Parathyroid adenoma (tissue), 2 donors: Measurements from ENCODE around the gene PTPRJ.

Source experiments
- H2AFZ ChIP-seq: fragments of 300-600 bp; sonication (generic); one replicate; pipeline ENCODE4 v1.7.0; 2017; ENCODE audit warnings: antibody characterized with exemption, mild to moderate bottlenecking
- H3K27ac ChIP-seq: fragments of 300-600 bp; sonication (generic); one replicate; pipeline ENCODE4 v1.7.0; 2017
- H3K27me3 ChIP-seq: fragments of 300-600 bp; sonication (generic); one replicate; pipeline ENCODE4 v1.7.0; 2017; ENCODE audit warnings: low read length; ENCODE audit not compliant: control insufficient read depth, insufficient read depth
- H3K36me3 ChIP-seq: fragments of 300-600 bp; sonication (generic); one replicate; pipeline ENCODE4 v1.7.0; 2017; ENCODE audit warnings: low read length; ENCODE audit not compliant: control insufficient read depth, insufficient read depth
- H3K4me1 ChIP-seq: fragments of 300-600 bp; sonication (generic); one replicate; pipeline ENCODE4 v1.7.0; 2017; ENCODE audit warnings: control low read depth
- H3K4me2 ChIP-seq: fragments of 300-600 bp; sonication (generic); one replicate; pipeline ENCODE4 v1.7.0; 2017; ENCODE audit warnings: low read length
- H3K4me3 ChIP-seq: fragments of 300-600 bp; sonication (generic); one replicate; pipeline ENCODE4 v1.7.0; 2017; ENCODE audit warnings: low read depth, low read length
- H3K79me2 ChIP-seq: fragments of 300-600 bp; sonication (generic); one replicate; pipeline ENCODE4 v1.7.0; 2017; ENCODE audit warnings: control low read depth
- H3K9ac ChIP-seq: fragments of 300-600 bp; sonication (generic); one replicate; pipeline ENCODE4 v1.7.0; 2017; ENCODE audit warnings: mild to moderate bottlenecking
- H3K9me3 ChIP-seq: fragments of 300-600 bp; sonication (generic); one replicate; pipeline ENCODE4 v1.7.0; 2017; ENCODE audit warnings: low read length; ENCODE audit not compliant: control insufficient read depth
- TF ChIP-seq, protein P1 (sequence below): fragments of 300-600 bp; sonication (generic); IDR thresholded peaks from one replicate; pipeline ENCODE4 v1.7.0; 2017; ENCODE audit warnings: antibody characterized with exemption, mild to moderate bottlenecking
- donor health status: primary hyperparathyroidism.

PTPRJ gene

GRCh38 chr11:48029681-48030290 lies 49.4 kb downstream of the PTPRJ start:
- no peaks in the 10 kb centered on the region for H3K79me2 ChIP-seq
- H2AFZ ChIP-seq, result no peak overlapping the region
- H3K36me3 ChIP-seq, result no peaks in the 10 kb centered on the region
- TF ChIP-seq, protein P1, sequence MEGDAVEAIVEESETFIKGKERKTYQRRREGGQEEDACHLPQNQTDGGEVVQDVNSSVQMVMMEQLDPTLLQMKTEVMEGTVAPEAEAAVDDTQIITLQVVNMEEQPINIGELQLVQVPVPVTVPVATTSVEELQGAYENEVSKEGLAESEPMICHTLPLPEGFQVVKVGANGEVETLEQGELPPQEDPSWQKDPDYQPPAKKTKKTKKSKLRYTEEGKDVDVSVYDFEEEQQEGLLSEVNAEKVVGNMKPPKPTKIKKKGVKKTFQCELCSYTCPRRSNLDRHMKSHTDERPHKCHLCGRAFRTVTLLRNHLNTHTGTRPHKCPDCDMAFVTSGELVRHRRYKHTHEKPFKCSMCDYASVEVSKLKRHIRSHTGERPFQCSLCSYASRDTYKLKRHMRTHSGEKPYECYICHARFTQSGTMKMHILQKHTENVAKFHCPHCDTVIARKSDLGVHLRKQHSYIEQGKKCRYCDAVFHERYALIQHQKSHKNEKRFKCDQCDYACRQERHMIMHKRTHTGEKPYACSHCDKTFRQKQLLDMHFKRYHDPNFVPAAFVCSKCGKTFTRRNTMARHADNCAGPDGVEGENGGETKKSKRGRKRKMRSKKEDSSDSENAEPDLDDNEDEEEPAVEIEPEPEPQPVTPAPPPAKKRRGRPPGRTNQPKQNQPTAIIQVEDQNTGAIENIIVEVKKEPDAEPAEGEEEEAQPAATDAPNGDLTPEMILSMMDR, result no peak
- no peaks in the 10 kb centered on the region for H3K4me1 ChIP-seq
- H3K4me2 ChIP-seq, result no peak overlapping the region
- H3K4me3 ChIP-seq, result no peak overlapping the region
- no peak overlapping the region for H3K9ac ChIP-seq
- no peaks in the 10 kb centered on the region for H3K27me3 ChIP-seq
- H3K27ac ChIP-seq, result no peak overlapping the region
- no peaks in the 10 kb centered on the region for H3K9me3 ChIP-seq

DNA sequence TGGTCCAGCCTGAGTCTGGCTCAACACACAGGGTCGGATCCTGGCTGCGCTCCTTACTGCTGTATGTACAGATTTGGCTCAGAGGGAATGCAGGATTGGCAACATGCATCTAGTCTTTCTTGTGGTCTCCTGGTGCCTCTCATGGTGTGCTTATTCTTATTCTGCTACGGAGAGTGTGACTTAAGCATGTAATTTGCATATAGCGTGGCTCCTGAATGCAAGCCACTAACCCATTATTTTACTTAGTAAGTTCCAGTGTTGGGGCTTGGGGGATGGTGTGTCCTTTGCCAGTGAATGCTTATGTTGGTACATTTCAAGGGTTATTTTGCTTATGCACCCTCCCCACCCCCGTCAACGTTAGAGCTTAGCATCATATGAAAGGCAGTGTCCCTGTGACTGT lies 51.2 kb downstream of the PTPRJ start:
- no peaks in the 10 kb centered on the region for H3K9me3 ChIP-seq
- no peak overlapping the region for H3K4me2 ChIP-seq
- no peaks in the 10 kb centered on the region for H3K36me3 ChIP-seq
- H3K79me2 ChIP-seq, result no peaks in the 10 kb centered on the region
- no peak overlapping the region for H3K27ac ChIP-seq
- no peak overlapping the region for H2AFZ ChIP-seq
- no peaks in the 10 kb centered on the region for H3K4me1 ChIP-seq
- no peak overlapping the region for H3K4me3 ChIP-seq
- TF ChIP-seq, protein P1, result no peak
- no peak overlapping the region for H3K9ac ChIP-seq
- H3K27me3 ChIP-seq, result no peaks in the 10 kb centered on the region

- Histone ChIP-seq H3K4me2 (no peak overlapping the region), H3K36me3 (no peaks in the 10 kb centered on the region), H3K27ac (no peak overlapping the region), H3K9ac (no peak overlapping the region), H2AFZ (no peak overlapping the region), H3K27me3 (no peaks in the 10 kb centered on the region), H3K4me1 (no peaks in the 10 kb centered on the region), H3K9me3 (no peaks in the 10 kb centered on the region), H3K4me3 (no peak overlapping the region), H3K79me2 (no peaks in the 10 kb centered on the region)
- TF ChIP-seq, protein P1, result no peak
These were observed 52.4 kb downstream of the PTPRJ start for GRCh38 chr11:48032721-48033120.

DNA sequence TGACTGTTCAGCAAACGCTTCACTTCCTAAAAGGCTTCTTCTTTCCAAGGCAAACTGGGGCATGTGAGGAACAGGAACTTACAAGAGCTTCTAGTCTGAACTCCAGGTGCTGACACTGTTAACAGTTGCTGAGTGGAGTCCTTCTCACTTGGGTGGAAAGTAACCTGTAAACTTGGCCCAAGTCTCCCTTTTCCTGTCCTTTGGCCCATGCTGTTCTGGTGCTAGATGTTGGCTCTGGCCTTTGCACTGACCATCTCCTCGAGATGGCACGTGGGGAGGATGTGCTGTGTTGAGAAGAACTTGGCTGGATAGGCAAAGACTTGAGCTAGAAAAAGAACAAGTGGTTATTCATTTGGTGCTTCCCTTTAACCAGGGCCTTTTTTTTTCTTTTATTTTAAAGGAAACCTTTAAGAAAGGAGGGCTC lies 53.6 kb downstream of the PTPRJ start:
- Histone ChIP-seq H3K36me3 (no peaks in the 10 kb centered on the region), H3K79me2 (no peaks in the 10 kb centered on the region), H3K27me3 (no peaks in the 10 kb centered on the region), H3K4me2 (no peak overlapping the region), H2AFZ (no peak overlapping the region), H3K4me1 (no peaks in the 10 kb centered on the region), H3K9me3 (no peaks in the 10 kb centered on the region), H3K9ac (no peak overlapping the region), H3K4me3 (no peak overlapping the region), H3K27ac (no peak overlapping the region)
- TF ChIP-seq, protein P1, result no peak
